Naive thymus-derived CD4-positive, alpha-beta T cell (primary cell): Measurements from ENCODE around the gene FCRL3. TPM values are rescaled to one million over a fixed set of nuclear protein-coding genes. Genes with fewer than 3 reads are reported as not detected.
"Not testable (repeated sequence)": the region's sequence is repeated elsewhere in the genome, so short reads cannot be mapped to it uniquely, and the experiment has no call there.

Experiments
- ATAC-seq: fragments of 150-1000 bp; cut with Tn5 transposase; 2 replicates; pipeline ENCODE4 v1.10.0; 2021; ENCODE audit warnings: mild to moderate bottlenecking, moderate library complexity
- CTCF ChIA-PET: fragments of 350-600 bp; sonication (Branson Sonifier 250); formaldehyde crosslinking; loops from one replicate; lab custom pipeline; 2021; ENCODE audit warnings: antibody characterized with exemption; lab: Charles Lee
- POLR2A ChIA-PET: fragments of 350-600 bp; sonication (Branson Sonifier 250); formaldehyde crosslinking; loops from one replicate; lab custom pipeline; 2021; ENCODE audit warnings: antibody characterized with exemption, inconsistent platforms; lab: Charles Lee
- DNase-seq, 9 donors: peaks; one replicate each; pipeline versions ENCODE4 v3.0.0 to v3.0.0-alpha.2; 2020 to 2022; ENCODE audit warnings: mixed read lengths in 1 of 9
- H3K27ac ChIP-seq: one replicate; pipeline ENCODE4 v1.7.0; 2013; ENCODE audit warnings: mild to moderate bottlenecking, low read depth, low read length, moderate library complexity
- H3K27me3 ChIP-seq, 2 donors: one replicate each; pipeline ENCODE4 v1.7.0; 2013; ENCODE audit warnings: low read length in 2 of 2, mild to moderate bottlenecking in 2 of 2, moderate library complexity in 2 of 2; ENCODE audit not compliant: control insufficient read depth in 2 of 2, insufficient read depth in 2 of 2
- H3K36me3 ChIP-seq, 3 experiments: 1 replicate in 2 of 3; 2 replicates in 1 of 3; pipeline ENCODE4 v1.7.0; 2013; ENCODE audit warnings: low read length in 3 of 3, mild to moderate bottlenecking in 3 of 3, moderate library complexity in 1 of 3; ENCODE audit not compliant: insufficient read depth in 3 of 3, control insufficient read depth in 2 of 3
- H3K4me1 ChIP-seq, 2 donors: one replicate each; pipeline ENCODE4 v1.7.0; 2013; ENCODE audit warnings: low read length in 2 of 2, mild to moderate bottlenecking in 2 of 2, moderate library complexity in 1 of 2; ENCODE audit not compliant: control insufficient read depth in 2 of 2, insufficient read depth in 2 of 2
- H3K4me3 ChIP-seq: 2 replicates; pipeline ENCODE4 v1.7.0; 2013; ENCODE audit warnings: mild to moderate bottlenecking, low read length
- H3K9me3 ChIP-seq, 3 experiments: 1 replicate in 2 of 3; 2 replicates in 1 of 3; pipeline ENCODE4 v1.7.0; 2013; ENCODE audit warnings: low read length in 3 of 3; ENCODE audit not compliant: control insufficient read depth in 2 of 3
- H3K27ac Mint-ChIP-seq, 9 donors: one replicate each; pipeline ENCODE4 v1.8.0; 2020 to 2022; ENCODE audit warnings: mixed read lengths in 9 of 9, mild to moderate bottlenecking in 8 of 9, moderate library complexity in 5 of 9, inconsistent platforms in 2 of 9
- H3K27me3 Mint-ChIP-seq, 5 donors: one replicate each; pipeline ENCODE4 v1.8.0; 2021 to 2022; ENCODE audit warnings: mixed read lengths in 5 of 5, mild to moderate bottlenecking in 1 of 5
- H3K36me3 Mint-ChIP-seq, 5 donors: one replicate each; pipeline ENCODE4 v1.8.0; 2020 to 2022; ENCODE audit warnings: mixed read lengths in 5 of 5, mild to moderate bottlenecking in 3 of 5, inconsistent platforms in 1 of 5
- H3K4me1 Mint-ChIP-seq, 7 donors: one replicate each; pipeline ENCODE4 v1.8.0; 2020 to 2022; ENCODE audit warnings: mixed read lengths in 7 of 7, mild to moderate bottlenecking in 3 of 7, inconsistent platforms in 1 of 7
- H3K4me3 Mint-ChIP-seq, 10 donors: one replicate each; pipeline ENCODE4 v1.8.0; 2020 to 2022; ENCODE audit warnings: mild to moderate bottlenecking in 10 of 10, mixed read lengths in 10 of 10, moderate library complexity in 6 of 10, inconsistent platforms in 2 of 10
- H3K9me3 Mint-ChIP-seq, 11 donors: one replicate each; pipeline ENCODE4 v1.8.0; 2020 to 2022; ENCODE audit warnings: mixed read lengths in 11 of 11, mild to moderate bottlenecking in 4 of 11, inconsistent platforms in 1 of 11, moderate library complexity in 1 of 11
- intact Hi-C, 2 donors: fragments of 100-400 bp; cut with micrococcal nuclease; formaldehyde crosslinking; loops; one replicate each; pipeline ENCODE4 v1.15.1; 2023
- polyA plus RNA-seq, 2 donors: library from polyadenylated mRNA; unstranded; fragments of 300-500 nt; fragmentation: Illumina TruSeq; gene quantifications; one replicate each; pipeline ENCODE4 v1.2.3, GENCODE V29; 2021
- total RNA-seq, 6 experiments: library from RNA in 5 of 6; stranded (reverse) in 5 of 6; gene quantifications; 1 replicate in 5 of 6; 2 replicates in 1 of 6; pipeline ENCODE4 v1.2.3 and lab custom pipeline; 2021 to 2026

Gene FCRL3, protein sequence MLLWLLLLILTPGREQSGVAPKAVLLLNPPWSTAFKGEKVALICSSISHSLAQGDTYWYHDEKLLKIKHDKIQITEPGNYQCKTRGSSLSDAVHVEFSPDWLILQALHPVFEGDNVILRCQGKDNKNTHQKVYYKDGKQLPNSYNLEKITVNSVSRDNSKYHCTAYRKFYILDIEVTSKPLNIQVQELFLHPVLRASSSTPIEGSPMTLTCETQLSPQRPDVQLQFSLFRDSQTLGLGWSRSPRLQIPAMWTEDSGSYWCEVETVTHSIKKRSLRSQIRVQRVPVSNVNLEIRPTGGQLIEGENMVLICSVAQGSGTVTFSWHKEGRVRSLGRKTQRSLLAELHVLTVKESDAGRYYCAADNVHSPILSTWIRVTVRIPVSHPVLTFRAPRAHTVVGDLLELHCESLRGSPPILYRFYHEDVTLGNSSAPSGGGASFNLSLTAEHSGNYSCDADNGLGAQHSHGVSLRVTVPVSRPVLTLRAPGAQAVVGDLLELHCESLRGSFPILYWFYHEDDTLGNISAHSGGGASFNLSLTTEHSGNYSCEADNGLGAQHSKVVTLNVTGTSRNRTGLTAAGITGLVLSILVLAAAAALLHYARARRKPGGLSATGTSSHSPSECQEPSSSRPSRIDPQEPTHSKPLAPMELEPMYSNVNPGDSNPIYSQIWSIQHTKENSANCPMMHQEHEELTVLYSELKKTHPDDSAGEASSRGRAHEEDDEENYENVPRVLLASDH
- 10 to 100 TPM in 1 of 5 experiments, 1 to 10 TPM in 3, not detected in 1; 1.1 to 20.3 (median 1.7) TPM for total RNA-seq
- 1 to 10 TPM in 1 of 2 donors, under 1 TPM in 1; 0.44 to 1.4 TPM for polyA plus RNA-seq
- not detected for total RNA-seq (lab: John Stamatoyannopoulos, UW)

DNA sequence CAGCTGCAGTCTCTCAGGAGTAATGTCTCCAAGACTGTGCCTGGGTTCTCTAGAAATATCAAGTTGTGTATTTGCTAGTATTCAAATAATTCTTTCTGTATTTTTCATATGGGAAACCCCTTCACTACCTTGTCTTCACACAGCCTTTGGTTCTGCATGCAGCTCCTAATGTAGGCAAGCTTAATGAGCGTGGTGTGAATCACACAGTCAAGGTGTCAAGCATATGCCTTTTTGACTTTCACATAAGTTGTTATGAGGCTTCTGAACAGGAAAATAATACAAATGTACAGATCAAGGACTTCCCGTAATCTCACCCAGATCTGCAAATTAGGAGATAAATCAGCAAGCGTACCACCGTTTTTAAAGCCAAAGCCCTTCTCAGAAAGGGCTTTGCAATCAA lies at the start of gene FCRL3:
Gene FCRL3 (minus strand): TSS at position 38 of the 400 bp plus-strand sequence. CDS start 280 bp downstream, outside the sequence.
- Histone ChIP-seq H3K4me1 (peaks cover 0 to 37% of the 10 kb centered on the region in 2 donors), H3K27ac (no peak within 1 kb of the TSS), H3K4me3 (peak within 1 kb of the TSS; percentile 27), H3K9me3 (no peaks in the 10 kb centered on the region), H3K27me3 (no peaks in the 10 kb centered on the region), H3K36me3 (no peaks in the 10 kb centered on the region)
- peaks cover 0 to 12% (median 0%) of the 10 kb centered on the region in 7 donors for H3K4me1 Mint-ChIP-seq
- H3K9me3 Mint-ChIP-seq, result peaks cover 0 to 2% (median 0%) of the 10 kb centered on the region in 11 donors
- no peak within 1 kb of the TSS for H3K27ac Mint-ChIP-seq
- intact Hi-C loops, result no loop called here
- peak; percentile 85 for ATAC-seq
- CTCF ChIA-PET, result no interaction called here
- POLR2A ChIA-PET, result no interaction called here
- H3K27me3 Mint-ChIP-seq, result peaks cover 0 to 20% (median 10%) of the 10 kb centered on the region in 5 donors
- peak within 1 kb of the TSS in 1 of 10 donors; percentile 50 for H3K4me3 Mint-ChIP-seq
- no peaks in the 10 kb centered on the region for H3K36me3 Mint-ChIP-seq
- no peak for DNase-seq

DNA sequence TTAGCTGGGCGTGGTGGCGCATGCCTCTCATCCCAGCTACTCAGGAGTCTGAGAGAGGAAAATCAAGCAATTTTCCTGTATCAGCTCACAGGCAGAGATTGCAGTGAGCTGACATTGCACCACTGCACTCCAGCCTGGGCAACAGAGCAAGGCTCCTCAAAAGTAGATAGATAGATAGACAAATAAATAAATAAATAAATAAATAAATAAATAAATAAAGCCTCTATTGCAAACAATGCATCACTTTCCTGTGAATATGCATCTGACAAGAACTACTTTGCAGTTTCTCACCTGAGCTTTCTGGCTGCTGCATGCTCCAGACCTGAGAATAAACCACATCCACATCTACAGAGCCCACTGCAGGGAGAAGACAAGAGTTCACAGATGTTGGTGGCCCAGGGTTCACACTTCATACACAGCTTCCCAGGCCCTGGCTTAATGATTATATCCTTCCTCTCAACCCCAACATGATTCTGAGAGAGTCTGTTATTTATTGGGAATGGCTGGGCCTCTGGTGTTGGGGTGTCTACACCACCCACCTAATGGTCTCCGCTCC lies 47.8 kb upstream of the FCRL3 start:
- Histone ChIP-seq H3K27ac (no peak overlapping the region), H3K36me3 (no peaks in the 10 kb centered on the region), H3K4me1 (peaks cover 0 to 5% of the 10 kb centered on the region in 2 donors), H3K27me3 (no peaks in the 10 kb centered on the region), H3K4me3 (no peak overlapping the region), H3K9me3 (no peaks in the 10 kb centered on the region)
- ChIA-PET CTCF (no interaction called here), POLR2A (no interaction called here)
- no peaks in the 10 kb centered on the region for H3K4me1 Mint-ChIP-seq
- intact Hi-C loops, result no loop called here
- H3K9me3 Mint-ChIP-seq, result no peaks in the 10 kb centered on the region
- ATAC-seq (no peak), DNase-seq (no peak)
- peak overlapping the region in 1 of 9 donors; percentile 33 for H3K27ac Mint-ChIP-seq
- no peaks in the 10 kb centered on the region for H3K36me3 Mint-ChIP-seq
- H3K27me3 Mint-ChIP-seq, result peaks cover 2 to 18% (median 12%) of the 10 kb centered on the region in 5 donors
- H3K4me3 Mint-ChIP-seq, result no peak overlapping the region

DNA sequence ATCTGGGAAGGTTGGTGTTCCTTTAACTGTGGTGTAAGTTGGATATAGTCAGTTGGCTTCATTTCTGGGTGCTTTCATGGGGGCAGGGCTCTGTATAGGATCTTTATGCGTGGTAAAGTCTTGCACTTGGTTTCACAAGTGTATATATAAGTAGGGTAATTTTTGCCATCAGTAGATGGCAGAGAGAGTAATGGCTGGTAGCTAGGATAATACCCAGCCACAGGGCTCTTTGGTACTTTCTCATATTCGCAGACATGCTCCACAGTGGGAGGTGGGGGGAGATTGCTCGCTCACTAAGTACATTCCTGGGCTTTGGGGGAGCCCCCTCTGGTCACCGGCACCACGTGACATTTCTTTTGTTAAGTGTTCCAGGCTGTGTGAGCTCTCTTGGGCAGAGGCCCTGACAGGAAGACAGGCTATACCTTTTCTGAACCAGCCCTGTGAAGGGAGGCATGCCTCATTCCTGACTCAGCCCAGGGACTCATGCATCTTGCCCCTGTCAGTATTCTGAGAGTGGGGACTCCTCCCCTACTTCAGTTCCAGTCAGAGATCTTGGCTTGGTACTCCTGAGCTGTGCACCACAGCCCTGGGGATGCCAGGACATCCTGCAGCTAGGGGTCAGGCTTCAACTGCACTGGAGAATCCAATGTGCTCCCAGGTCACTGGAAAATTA lies 38.8 kb upstream of the FCRL3 start:
- Histone ChIP-seq H3K36me3 (no peaks in the 10 kb centered on the region), H3K4me1 (no peaks in the 10 kb centered on the region), H3K27me3 (no peaks in the 10 kb centered on the region), H3K27ac (no peak overlapping the region), H3K4me3 (no peak overlapping the region), H3K9me3 (no peaks in the 10 kb centered on the region)
- ATAC-seq, result no peak
- H3K4me1 Mint-ChIP-seq, result no peaks in the 10 kb centered on the region
- peaks cover 0 to 10% (median 0%) of the 10 kb centered on the region in 11 donors for H3K9me3 Mint-ChIP-seq
- H3K36me3 Mint-ChIP-seq, result no peaks in the 10 kb centered on the region
- H3K27me3 Mint-ChIP-seq, result peaks cover 0 to 28% (median 7%) of the 10 kb centered on the region in 5 donors
- intact Hi-C loops, result no loop called here
- H3K4me3 Mint-ChIP-seq, result no peak overlapping the region
- no peak for DNase-seq
- ChIA-PET POLR2A (no interaction called here), CTCF (no interaction called here)
- H3K27ac Mint-ChIP-seq, result no peak overlapping the region

DNA sequence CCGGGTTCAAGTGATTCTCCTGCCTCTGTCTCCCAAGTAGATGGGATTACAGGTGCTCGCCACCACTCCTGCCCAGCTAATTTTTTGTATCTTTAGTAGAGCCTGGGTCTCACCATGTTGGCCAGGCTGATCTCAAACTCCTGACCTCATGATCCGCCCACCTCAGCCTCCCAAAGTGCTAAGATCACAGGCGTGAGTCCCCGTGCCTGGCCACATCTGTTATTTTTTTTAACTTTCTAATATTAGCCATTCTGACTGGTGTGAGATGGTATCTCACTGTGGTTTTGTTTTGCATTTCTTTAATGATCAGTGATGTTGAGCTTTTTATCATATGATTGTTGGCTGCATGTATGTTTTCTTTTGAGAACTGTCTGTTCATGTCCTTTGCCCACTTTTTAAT lies 35.4 kb upstream of the FCRL3 start:
- H3K4me1 ChIP-seq, H3K9me3 Mint-ChIP-seq, H3K4me3 Mint-ChIP-seq, H3K4me3 ChIP-seq, intact Hi-C loops, ATAC-seq, H3K36me3 Mint-ChIP-seq, H3K36me3 ChIP-seq, H3K27me3 ChIP-seq, CTCF ChIA-PET, POLR2A ChIA-PET, DNase-seq, H3K9me3 ChIP-seq, H3K27ac ChIP-seq, H3K4me1 Mint-ChIP-seq, H3K27ac Mint-ChIP-seq: not testable (repeated sequence)
- peaks cover 0 to 18% (median 5%) of the 10 kb centered on the region in 5 donors for H3K27me3 Mint-ChIP-seq

DNA sequence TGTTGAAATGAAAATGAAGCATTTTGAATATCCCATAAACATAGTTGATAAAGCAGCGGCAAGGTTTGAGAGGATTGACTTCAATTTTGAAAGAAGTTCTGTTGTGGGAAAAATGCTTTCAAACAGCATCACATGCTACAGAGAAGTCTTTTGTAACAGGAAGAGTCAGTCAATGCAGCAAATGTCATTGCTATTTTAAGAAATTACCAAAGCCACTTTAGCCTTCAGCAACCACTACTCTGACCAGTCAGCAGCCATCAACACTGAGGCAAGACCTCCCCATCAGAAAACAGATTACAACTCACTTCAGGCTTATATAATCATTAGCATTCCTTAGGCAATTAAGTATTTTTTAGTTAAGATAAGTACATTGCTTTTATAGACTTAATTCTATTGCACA lies 33.8 kb upstream of the FCRL3 start:
- Mint-ChIP-seq H3K4me3 (no peak overlapping the region), H3K27me3 (peaks cover 0 to 12% (median 3%) of the 10 kb centered on the region in 5 donors), H3K4me1 (peaks cover 0 to 2% (median 0%) of the 10 kb centered on the region in 7 donors), H3K9me3 (peaks cover 0 to 7% (median 0%) of the 10 kb centered on the region in 11 donors), H3K36me3 (no peaks in the 10 kb centered on the region), H3K27ac (no peak overlapping the region)
- ATAC-seq (no peak), DNase-seq (no peak)
- Histone ChIP-seq H3K4me3 (no peak overlapping the region), H3K4me1 (no peaks in the 10 kb centered on the region), H3K27me3 (no peaks in the 10 kb centered on the region), H3K9me3 (no peaks in the 10 kb centered on the region), H3K36me3 (no peaks in the 10 kb centered on the region), H3K27ac (no peak overlapping the region)
- CTCF ChIA-PET, result no interaction called here
- intact Hi-C loops, result no loop called here
- POLR2A ChIA-PET, result no interaction called here

DNA sequence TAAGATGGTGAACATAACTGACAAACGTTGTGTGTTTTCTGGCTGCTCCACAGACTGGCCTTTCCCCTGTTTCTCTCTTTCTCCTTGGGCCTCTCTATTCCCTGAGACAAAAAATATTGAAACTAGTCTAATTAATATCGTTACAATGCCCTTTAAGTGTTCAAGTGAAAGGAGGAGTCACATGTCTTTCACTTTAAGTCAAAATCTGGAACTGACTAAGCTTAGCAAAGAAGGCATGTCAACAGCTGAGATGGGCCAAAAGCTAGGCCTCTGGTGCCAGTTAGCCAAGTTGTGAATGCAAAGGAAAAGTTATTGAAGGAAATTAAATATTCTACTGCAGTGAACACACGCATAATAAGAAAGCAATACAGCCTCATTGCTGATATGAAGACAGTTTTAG lies 32.2 kb upstream of the FCRL3 start:
- H3K4me3 ChIP-seq, result no peak overlapping the region
- DNase-seq, result no peak
- H3K27me3 ChIP-seq, result no peaks in the 10 kb centered on the region
- no peaks in the 10 kb centered on the region for H3K36me3 ChIP-seq
- H3K36me3 Mint-ChIP-seq, result peaks cover 0 to 3% (median 0%) of the 10 kb centered on the region in 5 donors
- POLR2A ChIA-PET, result no interaction called here
- H3K9me3 Mint-ChIP-seq, result peaks cover 0 to 4% (median 2%) of the 10 kb centered on the region in 11 donors
- no peak overlapping the region for H3K27ac ChIP-seq
- peaks cover 0 to 2% (median 0%) of the 10 kb centered on the region in 7 donors for H3K4me1 Mint-ChIP-seq
- no peak for ATAC-seq
- no peaks in the 10 kb centered on the region for H3K4me1 ChIP-seq
- H3K4me3 Mint-ChIP-seq, result no peak overlapping the region
- peaks cover 0 to 7% (median under 1%) of the 10 kb centered on the region in 5 donors for H3K27me3 Mint-ChIP-seq
- no peak overlapping the region for H3K27ac Mint-ChIP-seq
- intact Hi-C loops, result no loop called here
- H3K9me3 ChIP-seq, result no peaks in the 10 kb centered on the region
- CTCF ChIA-PET, result no interaction called here
